Loucy (cell line): ENCODE measurements around the gene UAP1L1.

Experiments
- H2AFZ ChIP-seq: fragments of 200-600 bp; sonication (generic); 2 replicates; pipeline ENCODE4 v1.6.0; 2016; ENCODE audit warnings: antibody characterized with exemption, mild to moderate bottlenecking, low read length, moderate library complexity
- H3F3A ChIP-seq: fragments of 200-600 bp; 2 replicates; pipeline ENCODE4 v1.6.0; 2016; ENCODE audit warnings: antibody characterized with exemption, low read depth, mild to moderate bottlenecking
- H3K27me3 ChIP-seq: fragments of 200-600 bp; sonication (generic); 2 replicates; pipeline ENCODE4 v1.6.1; 2014; ENCODE audit warnings: low read length, mild to moderate bottlenecking; ENCODE audit not compliant: insufficient read depth, poor library complexity, severe bottlenecking
- H3K36me3 ChIP-seq: fragments of 200-600 bp; sonication (generic); 2 replicates; pipeline ENCODE4 v1.6.1; 2016; ENCODE audit warnings: low read length; ENCODE audit not compliant: insufficient read depth
- H3K4me1 ChIP-seq: fragments of 200-600 bp; sonication (generic); 2 replicates; pipeline ENCODE4 v1.5.1; 2014; ENCODE audit warnings: low read length, mild to moderate bottlenecking; ENCODE audit not compliant: insufficient read depth, poor library complexity, severe bottlenecking
- H3K4me2 ChIP-seq: fragments of 200-600 bp; sonication (generic); 2 replicates; pipeline ENCODE4 v1.6.0; 2014; ENCODE audit warnings: antibody characterized with exemption, low read length, low read depth, mild to moderate bottlenecking; ENCODE audit not compliant: poor library complexity, severe bottlenecking
- H3K4me3 ChIP-seq: fragments of 200-600 bp; sonication (generic); 2 replicates; pipeline ENCODE4 v1.5.1; 2014; ENCODE audit warnings: low read length, mild to moderate bottlenecking, mixed read lengths; ENCODE audit not compliant: poor library complexity, severe bottlenecking
- H3K79me2 ChIP-seq: fragments of 200-600 bp; sonication (generic); 2 replicates; pipeline ENCODE4 v1.6.1; 2014; ENCODE audit warnings: low read length; ENCODE audit not compliant: insufficient read depth
- H3K9ac ChIP-seq: fragments of 200-600 bp; sonication (generic); 2 replicates; pipeline ENCODE4 v1.6.0; 2014; ENCODE audit warnings: mild to moderate bottlenecking, low read depth, low read length, moderate library complexity; ENCODE audit not compliant: poor library complexity, severe bottlenecking
- H3K9me2 ChIP-seq: fragments of 200-600 bp; sonication (generic); replicated peaks from 2 replicates; pipeline ENCODE4 v1.6.1; 2016; ENCODE audit warnings: low read depth, low read length, mixed read lengths
- H3K9me3 ChIP-seq: fragments of 200-600 bp; sonication (generic); 2 replicates; pipeline ENCODE4 v1.6.1; 2014; ENCODE audit warnings: mild to moderate bottlenecking, antibody characterized with exemption, low read length, low read depth; ENCODE audit not compliant: insufficient read depth
- H4K20me1 ChIP-seq: fragments of 200-600 bp; sonication (generic); 2 replicates; pipeline ENCODE4 v1.6.0; 2014; ENCODE audit warnings: antibody characterized with exemption, low read length, mild to moderate bottlenecking; ENCODE audit not compliant: insufficient read depth, poor library complexity, severe bottlenecking
- CTCF ChIP-seq: fragments of 200-600 bp; sonication (generic); conservative IDR thresholded peaks from 2 replicates; pipeline ENCODE4 v1.5.1; 2014; ENCODE audit warnings: mild to moderate bottlenecking, antibody characterized with exemption, low read length
- EZH2phosphoT487 ChIP-seq: fragments of 200-600 bp; IDR thresholded peaks from 2 replicates; pipeline ENCODE4 v1.6.1; 2018; ENCODE audit warnings: antibody characterized with exemption, mild to moderate bottlenecking, moderate library complexity, borderline replicate concordance

The UAP1L1 gene

GRCh38 chr9:137107982-137108381 is 30.7 kb downstream of the UAP1L1 start:
- Histone ChIP-seq H3K79me2 (no peaks in the 10 kb centered on the region), H3K9ac (no peak overlapping the region), H3K9me2 (no peaks in the 10 kb centered on the region), H3K4me1 (no peaks in the 10 kb centered on the region), H3K27me3 (no peaks in the 10 kb centered on the region), H3K4me2 (no peak overlapping the region), H2AFZ (no peak overlapping the region), H4K20me1 (no peaks in the 10 kb centered on the region), H3K9me3 (no peaks in the 10 kb centered on the region), H3K36me3 (peaks cover 55% of the 10 kb centered on the region; the same call in 1 of the 2 replicates), H3K4me3 (no peak overlapping the region), H3F3A (no peaks in the 10 kb centered on the region)
- TF ChIP-seq CTCF (no peak), EZH2phosphoT487 (no peak)

- Histone ChIP-seq H3K9me3 (no peaks in the 10 kb centered on the region), H3F3A (no peaks in the 10 kb centered on the region), H3K27me3 (no peaks in the 10 kb centered on the region), H3K4me1 (no peaks in the 10 kb centered on the region), H4K20me1 (no peaks in the 10 kb centered on the region), H3K4me2 (no peak overlapping the region), H3K9ac (no peak overlapping the region), H3K36me3 (peaks cover 48% of the 10 kb centered on the region; the same call in 1 of the 2 replicates), H3K9me2 (no peaks in the 10 kb centered on the region), H3K79me2 (no peaks in the 10 kb centered on the region), H2AFZ (no peak overlapping the region), H3K4me3 (no peak overlapping the region)
- TF ChIP-seq CTCF (no peak), EZH2phosphoT487 (no peak)
These were observed 31.4 kb downstream of the UAP1L1 start for GRCh38 chr9:137108608-137109249.

- no peaks in the 10 kb centered on the region for H3K9me3 ChIP-seq
- H3K27me3 ChIP-seq, result no peaks in the 10 kb centered on the region
- H2AFZ ChIP-seq, result no peak overlapping the region
- no peaks in the 10 kb centered on the region for H3K9me2 ChIP-seq
- no peaks in the 10 kb centered on the region for H3K79me2 ChIP-seq
- no peaks in the 10 kb centered on the region for H4K20me1 ChIP-seq
- no peak overlapping the region for H3K4me3 ChIP-seq
- TF ChIP-seq EZH2phosphoT487 (no peak), CTCF (no peak)
- H3K4me1 ChIP-seq, result no peaks in the 10 kb centered on the region
- H3K4me2 ChIP-seq, result no peak overlapping the region
- H3F3A ChIP-seq, result no peaks in the 10 kb centered on the region
- H3K36me3 ChIP-seq, result peaks cover 42% of the 10 kb centered on the region; the same call in 1 of the 2 replicates
- no peak overlapping the region for H3K9ac ChIP-seq
These were observed 32.2 kb downstream of the UAP1L1 start for GRCh38 chr9:137109250-137110146.
